ENCODE results near the gene AHDC1.
A peak's percentile ranks its signal among the peaks of the same experiment; 100 is the strongest.
"Not testable (repeated sequence)": the region's sequence is repeated elsewhere in the genome, so short reads cannot be mapped to it uniquely, and the experiment has no call there.

AHDC1 gene

GRCh38 chr1:27548858-27549719 is 54.9 kb downstream of the AHDC1 start:
- no peak for DNase-seq

DNA sequence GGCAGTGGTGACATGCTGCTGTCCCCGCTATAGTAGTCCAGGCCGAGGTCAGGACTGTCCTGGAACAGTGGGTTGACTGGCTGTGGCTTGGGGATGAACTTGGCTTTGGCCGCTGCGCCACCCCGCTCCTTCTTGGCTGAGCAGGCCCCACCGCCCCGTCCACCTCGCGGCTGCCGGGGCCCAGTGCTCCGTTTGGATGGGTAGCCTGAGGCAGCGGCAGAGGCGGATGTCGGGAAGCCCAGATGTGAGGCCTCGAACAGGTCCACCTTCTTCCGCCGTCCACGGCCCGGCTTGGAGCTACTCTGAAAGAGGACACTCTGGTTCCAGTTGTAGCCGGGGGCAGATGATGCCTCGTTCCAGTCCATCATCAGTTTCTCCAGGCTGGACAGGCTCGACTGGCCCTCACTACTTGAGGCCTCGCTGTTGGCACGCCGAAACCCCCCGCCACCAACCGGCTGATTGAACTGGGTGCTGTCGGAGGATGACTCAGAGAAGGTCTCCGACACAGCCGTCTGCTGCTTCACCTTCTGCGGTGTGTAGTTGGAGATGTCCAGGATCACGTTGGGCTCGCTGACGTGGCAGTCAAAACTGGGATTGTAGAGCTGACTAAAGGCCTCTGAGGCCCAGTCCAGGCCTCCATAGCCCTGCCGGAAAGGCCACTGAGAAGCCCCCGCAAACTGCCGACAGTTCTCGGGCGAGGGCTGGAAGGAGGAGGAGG is 55.6 kb downstream of the AHDC1 start:
- no peak for DNase-seq

GRCh38 chr1:27547220-27548116 is 56.5 kb downstream of the AHDC1 start:
- no peak for DNase-seq

GRCh38 chr1:27545876-27546275 is 58.1 kb downstream of the AHDC1 start:
- DNase-seq, result no peak

GRCh38 chr1:27545271-27545670 is 58.7 kb downstream of the AHDC1 start:
- DNase-seq, result no peak

GRCh38 chr1:27544834-27545233 is 59.1 kb downstream of the AHDC1 start:
- no peak for DNase-seq

GRCh38 chr1:27543284-27543683 is 60.7 kb downstream of the AHDC1 start:
- DNase-seq, result no peak

DNA sequence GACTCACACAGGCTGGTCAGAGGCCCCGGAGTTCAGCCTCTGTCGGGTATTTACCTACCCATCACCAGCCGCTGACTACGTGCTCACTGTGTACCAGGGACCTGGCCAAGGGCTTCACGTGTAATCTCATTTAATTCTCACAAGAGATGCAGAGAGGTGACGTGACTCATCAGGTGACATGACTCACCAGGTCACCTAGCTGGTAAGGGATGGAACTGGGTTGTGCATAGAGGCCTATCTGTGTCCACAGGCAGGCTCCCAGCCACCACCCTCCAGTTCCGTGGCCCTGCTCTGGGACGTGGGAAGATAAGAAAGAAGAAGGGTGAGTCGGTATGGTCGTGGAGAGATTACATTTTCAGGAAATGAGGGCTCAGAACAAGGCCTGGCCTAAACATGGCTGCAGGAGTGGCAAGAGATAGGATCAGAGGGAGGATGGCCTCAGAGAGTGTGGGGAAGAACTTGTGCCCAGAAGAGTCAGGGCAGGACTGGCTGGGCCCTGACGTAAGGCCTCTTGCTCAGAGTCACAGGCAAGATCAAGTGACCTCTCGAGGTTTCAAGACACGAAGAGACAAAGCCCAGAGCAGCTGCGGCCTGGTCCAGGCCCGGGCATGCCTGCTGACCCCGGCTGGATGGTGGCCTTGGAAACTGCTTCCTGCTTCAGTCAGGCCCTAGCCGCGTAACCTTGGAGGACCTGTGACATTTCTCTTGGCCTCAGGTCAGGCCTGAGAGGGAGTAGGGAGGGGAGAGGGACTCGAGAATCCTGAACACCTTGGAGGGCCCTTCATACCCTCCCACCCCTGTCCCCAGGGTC is 61.3 kb downstream of the AHDC1 start:
- peak; percentile 41 to 68 for DNase-seq

DNA sequence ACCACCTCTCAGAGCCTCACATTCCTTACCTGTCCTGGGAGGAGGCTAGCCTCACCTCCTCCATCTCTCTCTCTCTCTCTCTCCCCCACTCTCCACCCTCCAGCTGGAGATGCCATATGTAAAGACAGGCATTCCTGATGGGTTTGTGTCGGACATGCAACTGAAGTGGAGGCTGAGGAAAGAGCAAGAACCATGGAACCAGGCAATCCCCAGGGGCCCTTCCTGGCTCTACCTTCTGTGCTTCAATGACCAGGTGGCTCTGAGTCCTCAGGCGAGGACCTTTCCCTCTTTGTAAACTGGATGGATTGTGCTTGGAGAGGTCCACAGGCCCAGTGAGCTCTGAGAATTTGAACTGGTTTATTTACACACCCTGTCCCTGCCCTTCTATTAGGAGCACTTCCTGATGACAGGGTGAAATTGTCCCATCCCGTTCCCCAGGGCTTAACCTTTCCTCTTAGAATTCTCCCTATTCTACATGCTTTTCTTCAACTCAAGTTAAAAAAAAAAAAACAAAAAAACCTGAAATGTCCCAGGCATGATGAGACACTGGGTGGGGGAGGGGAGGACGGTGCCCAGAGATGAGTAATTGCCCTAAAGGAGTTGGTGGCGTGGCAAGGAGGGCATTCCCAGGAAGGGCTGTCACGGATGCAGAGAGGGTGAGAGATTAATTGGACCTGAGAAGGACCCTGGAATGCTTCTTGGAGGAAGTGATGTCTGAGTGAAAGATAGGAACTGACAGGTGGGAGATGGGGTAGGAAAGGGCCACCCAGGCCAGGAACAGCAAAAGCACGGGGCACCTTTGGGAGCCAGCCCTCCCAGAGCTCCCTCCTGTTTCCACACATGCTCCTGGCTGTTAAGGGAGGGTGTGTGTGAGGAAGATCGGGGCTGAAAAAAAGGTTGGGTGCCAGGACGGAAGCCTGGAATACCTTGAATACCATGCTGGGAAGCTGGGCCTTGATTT is 63.8 kb downstream of the AHDC1 start:
- DNase-seq, result peak; percentile 91 to 96

DNA sequence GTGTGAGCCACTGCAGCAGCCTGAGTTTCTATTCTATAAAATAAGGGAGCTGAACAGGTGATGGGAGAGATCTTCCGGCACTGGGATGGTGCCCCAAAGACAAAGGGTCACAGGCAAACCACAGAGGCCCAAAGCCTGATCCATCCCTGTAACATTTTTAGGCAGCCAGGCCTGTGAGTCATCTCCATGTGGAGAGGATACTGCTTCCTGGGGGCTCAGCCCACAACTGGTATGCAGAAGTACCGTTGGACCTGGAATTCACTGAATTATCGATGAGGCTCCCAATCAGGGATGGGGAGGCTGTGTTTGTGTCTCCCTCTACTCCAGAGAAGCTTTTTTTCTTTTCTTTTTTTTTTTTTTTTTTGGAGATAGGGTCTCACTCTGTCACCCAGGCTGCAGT is 65.2 kb downstream of the AHDC1 start:
- peak; percentile 42 to 77 for DNase-seq

- DNase-seq, result not testable (repeated sequence)
Measured at GRCh38 chr1:27538305-27538676, 65.7 kb downstream of the AHDC1 start.

GRCh38 chr1:27536767-27537166 is 67.2 kb downstream of the AHDC1 start:
- no peak for DNase-seq

DNA sequence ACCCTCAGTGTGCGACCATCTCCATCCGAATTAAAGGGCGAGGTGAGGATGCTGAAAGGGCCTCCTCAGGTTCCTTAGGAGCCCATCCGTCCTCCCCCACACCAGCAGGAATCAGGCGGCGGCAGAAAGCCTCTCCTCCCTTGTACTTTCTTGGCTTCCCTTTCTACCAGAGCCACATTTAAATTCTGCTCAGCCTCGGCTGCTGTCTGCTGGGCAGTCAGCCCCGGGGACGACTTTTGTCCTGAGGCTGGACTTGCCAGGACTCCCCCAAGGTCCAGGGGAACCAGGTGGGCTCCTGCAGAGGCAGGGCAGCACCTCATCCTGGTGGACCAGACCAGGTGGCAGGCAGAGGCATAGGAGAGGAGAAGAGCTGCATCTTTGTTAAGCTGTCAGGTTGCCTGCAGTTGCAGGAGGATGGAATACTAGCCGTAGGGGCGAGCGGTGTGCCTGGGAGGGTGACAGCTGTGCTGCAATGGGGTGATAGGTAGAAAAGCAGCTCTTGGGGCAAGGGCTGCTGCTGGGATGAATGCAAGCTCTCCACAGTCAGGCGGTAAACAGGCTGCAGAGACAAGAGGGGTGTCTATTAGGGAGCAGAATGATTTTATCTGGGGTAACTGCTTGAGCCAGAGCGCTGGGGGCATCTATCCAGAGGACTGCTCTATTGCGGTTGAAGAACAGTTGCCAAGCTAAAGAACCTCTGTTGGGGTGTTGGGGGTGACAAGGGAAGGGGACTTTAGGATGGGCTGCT is 67.8 kb downstream of the AHDC1 start:
- DNase-seq, result no peak

DNA sequence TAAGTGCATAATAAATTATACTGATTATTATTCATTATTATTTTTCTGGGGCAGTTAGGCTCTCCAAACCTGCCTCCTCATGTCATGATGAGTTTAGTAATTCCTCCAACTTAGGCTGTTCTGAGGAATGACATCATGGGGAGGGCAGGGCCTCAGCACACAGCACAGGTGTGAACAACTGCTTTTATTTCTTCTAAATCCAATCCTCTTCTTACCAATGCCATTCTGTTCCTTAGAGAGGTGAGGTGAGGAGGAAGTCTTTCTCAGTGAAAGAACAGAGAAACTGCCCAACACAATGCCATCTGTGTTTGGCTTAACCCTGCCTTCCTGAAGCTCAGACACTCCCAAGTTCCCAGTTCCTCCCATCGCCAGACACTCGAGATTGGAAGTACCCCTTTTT is 68.6 kb downstream of the AHDC1 start:
- DNase-seq, result no peak

GRCh38 chr1:27531959-27532685 is 71.8 kb downstream of the AHDC1 start:
- no peak for DNase-seq

- no peak for DNase-seq
Measured at GRCh38 chr1:27530192-27530591, 73.8 kb downstream of the AHDC1 start.

DNA sequence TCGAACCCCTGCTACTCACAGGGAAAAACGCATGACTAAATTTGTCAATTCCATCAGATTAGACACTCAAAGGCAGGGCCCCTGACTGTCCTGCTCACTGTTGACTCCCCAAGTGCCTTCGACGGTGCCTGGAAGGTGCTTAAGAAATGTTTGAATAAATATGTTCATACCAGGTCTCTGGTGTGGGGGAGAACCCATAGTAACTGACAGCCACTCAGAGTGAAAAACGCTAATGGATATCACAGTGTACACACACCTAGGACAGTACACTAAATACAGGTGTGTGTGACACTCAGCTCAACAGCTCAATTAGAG is 74.3 kb downstream of the AHDC1 start:
- DNase-seq, result no peak

DNA sequence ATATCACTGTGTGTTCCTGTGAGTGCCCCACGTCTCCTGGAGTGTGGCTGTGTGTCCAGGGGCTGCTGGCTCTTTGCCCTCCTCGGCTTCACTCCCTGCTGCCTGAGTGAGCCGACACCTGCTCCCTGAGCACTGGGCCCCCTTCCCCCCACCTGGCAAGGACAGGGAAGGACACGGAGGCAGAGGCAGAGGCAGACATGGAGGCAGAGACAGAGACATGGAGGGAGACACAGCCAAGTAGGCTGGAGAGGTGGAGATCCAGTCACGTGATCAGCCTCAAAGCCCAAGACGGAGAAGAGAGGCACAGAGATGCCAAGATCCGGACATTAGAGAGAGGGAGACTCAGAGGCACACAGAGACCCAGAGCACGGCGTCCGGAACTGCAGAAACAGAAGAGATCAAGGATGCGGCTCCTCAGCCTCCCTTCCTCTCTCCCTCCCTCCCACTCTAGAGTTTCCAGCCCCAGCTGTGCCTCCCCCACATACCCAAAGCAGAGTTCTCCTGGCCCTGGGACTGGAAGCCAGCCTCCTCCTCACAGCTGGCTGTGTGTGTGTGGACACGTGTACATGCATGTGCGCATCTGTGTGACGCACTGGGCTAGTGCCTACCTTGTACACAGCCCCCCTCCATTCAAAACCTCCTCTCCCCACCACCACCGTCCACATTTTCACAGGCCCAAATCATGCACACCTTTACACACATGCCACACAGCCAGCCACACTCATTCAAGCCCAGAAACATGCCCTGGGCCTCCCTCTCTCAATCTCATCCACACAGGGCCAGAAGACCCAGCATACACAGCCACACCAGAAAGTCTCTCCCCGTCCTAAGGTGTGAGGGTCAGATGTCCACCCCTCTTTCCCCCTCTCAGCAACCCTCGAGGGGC is 74.9 kb downstream of the AHDC1 start:
- DNase-seq, result no peak
